Type B pancreatic cell (in vitro differentiated cells): ENCODE measurements around the gene DLST. TPM values are rescaled to one million over a fixed set of nuclear protein-coding genes. Genes with fewer than 3 reads are reported as not detected.
"Not testable (repeated sequence)": the region's sequence is repeated elsewhere in the genome, so short reads cannot be mapped to it uniquely, and the experiment has no call there.

Experiments
- DNase-seq: peaks from one replicate; pipeline ENCODE4 v3.0.0; 2021; ENCODE audit warnings: mixed read lengths; ENCODE audit not compliant: unreplicated experiment; ENCODE audit errors: extremely low spot score
- H3K27ac Mint-ChIP-seq: 2 replicates; pipeline ENCODE4 v1.8.0; 2021; ENCODE audit warnings: mild to moderate bottlenecking, mixed read lengths
- H3K27me3 Mint-ChIP-seq: 2 replicates; pipeline ENCODE4 v1.8.0; 2021; ENCODE audit warnings: mixed read lengths
- H3K36me3 Mint-ChIP-seq: 2 replicates; pipeline ENCODE4 v1.8.0; 2021; ENCODE audit warnings: mixed read lengths
- H3K4me1 Mint-ChIP-seq: one replicate; pipeline ENCODE4 v1.8.0; 2021; ENCODE audit warnings: mixed read lengths; ENCODE audit not compliant: unreplicated experiment
- H3K4me3 Mint-ChIP-seq: 2 replicates; pipeline ENCODE4 v1.8.0; 2021; ENCODE audit warnings: mild to moderate bottlenecking, mixed read lengths
- H3K9me3 Mint-ChIP-seq: 2 replicates; pipeline ENCODE4 v1.8.0; 2021; ENCODE audit warnings: mixed read lengths
- CTCF ChIP-seq: fragments of 200-600 bp; sonication (generic); conservative IDR thresholded peaks from 2 replicates; pipeline ENCODE4 v1.5.0; 2021; ENCODE audit warnings: antibody characterized with exemption, mild to moderate bottlenecking
- total RNA-seq: library from RNA; stranded (reverse); gene quantifications from 2 replicates; pipeline ENCODE4 v1.2.1, GENCODE V29; 2021; ENCODE audit warnings: low replicate concordance

DLST gene
- total RNA-seq, 1 donor from 2014 or later = 97.2 TPM

- Mint-ChIP-seq H3K9me3 (no peaks in the 10 kb centered on the region), H3K36me3 (no peaks in the 10 kb centered on the region)
These were observed 45.5 kb downstream of the DLST start for GRCh38 chr14:74927225-74927624.

GRCh38 chr14:74929242-74929641 lies 47.5 kb downstream of the DLST start:
- H3K36me3 Mint-ChIP-seq = no peaks in the 10 kb centered on the region
- peaks cover 51% of the 10 kb centered on the region for H3K27me3 Mint-ChIP-seq
- no peak for DNase-seq
- no peak for TF ChIP-seq CTCF
- H3K27ac Mint-ChIP-seq = no peak overlapping the region
- H3K9me3 Mint-ChIP-seq = no peaks in the 10 kb centered on the region
- H3K4me3 Mint-ChIP-seq = no peak overlapping the region
- H3K4me1 Mint-ChIP-seq = peaks cover 10% of the 10 kb centered on the region

More at GRCh38 chr14:74927225-74927624, 45.5 kb downstream of the DLST start:
- H3K4me3 Mint-ChIP-seq = no peak overlapping the region
- peaks cover 47% of the 10 kb centered on the region for H3K27me3 Mint-ChIP-seq
- H3K27ac Mint-ChIP-seq = no peak overlapping the region
- TF ChIP-seq CTCF = no peak
- peaks cover under 1% of the 10 kb centered on the region for H3K4me1 Mint-ChIP-seq
- no peak for DNase-seq

- H3K9me3 Mint-ChIP-seq, H3K4me3 Mint-ChIP-seq, H3K27ac Mint-ChIP-seq, DNase-seq, H3K36me3 Mint-ChIP-seq: not testable (repeated sequence)
- peaks cover 38% of the 10 kb centered on the region for H3K27me3 Mint-ChIP-seq
- H3K4me1 Mint-ChIP-seq = peaks cover 14% of the 10 kb centered on the region
These were observed 50.0 kb downstream of the DLST start for GRCh38 chr14:74931744-74932143.

GRCh38 chr14:74932401-74932901 lies 50.7 kb downstream of the DLST start:
- Mint-ChIP-seq H3K4me1 (peaks cover 14% of the 10 kb centered on the region), H3K4me3 (no peak overlapping the region), H3K36me3 (no peaks in the 10 kb centered on the region), H3K9me3 (no peaks in the 10 kb centered on the region), H3K27ac (no peak overlapping the region), H3K27me3 (peaks cover 35% of the 10 kb centered on the region)
- DNase-seq = no peak
- TF ChIP-seq CTCF = no peak

GRCh38 chr14:74932936-74933335 lies 51.2 kb downstream of the DLST start:
- H3K27ac Mint-ChIP-seq, H3K9me3 Mint-ChIP-seq, H3K36me3 Mint-ChIP-seq, DNase-seq, H3K4me3 Mint-ChIP-seq: not testable (repeated sequence)
- Mint-ChIP-seq H3K27me3 (peaks cover 30% of the 10 kb centered on the region), H3K4me1 (peaks cover 14% of the 10 kb centered on the region)

- H3K4me1 Mint-ChIP-seq = peaks cover 14% of the 10 kb centered on the region
- DNase-seq = no peak
These were observed 52.3 kb downstream of the DLST start for GRCh38 chr14:74934041-74934440.

More at GRCh38 chr14:74934041-74934440, 52.3 kb downstream of the DLST start:
- Mint-ChIP-seq H3K27ac (no peak overlapping the region), H3K27me3 (peaks cover 31% of the 10 kb centered on the region), H3K4me3 (no peak overlapping the region), H3K9me3 (no peaks in the 10 kb centered on the region), H3K36me3 (no peaks in the 10 kb centered on the region)
- TF ChIP-seq CTCF = no peak
